ENCODE results near the gene GMDS.

The GMDS gene

GRCh38 chr6:1686117-1687098 is 559.0 kb downstream of the GMDS start:
- DNase-seq, result peak in 2 of 3 donors; percentile 3 to 22

GRCh38 chr6:1679688-1680068 is 565.7 kb downstream of the GMDS start:
- DNase-seq, result no peak
- no CpG with 5 or more reads among the region's 2 CpGs for WGBS (ENCODE audit: insufficient coverage)
- no peaks in the 10 kb centered on the region for H3K9me3 ChIP-seq (ENCODE audit: control extremely low read depth in 1 of 5, control insufficient read depth in 4 of 5, insufficient read depth in 2 of 5, low read depth in 1 of 5, low read length in 4 of 5)
- H3K36me3 ChIP-seq (ENCODE audit: control insufficient read depth in 4 of 4, insufficient read depth in 4 of 4, low read length in 3 of 4), result no peaks in the 10 kb centered on the region
- no peak overlapping the region for H3K27ac ChIP-seq (ENCODE audit: insufficient read depth in 1 of 2, low read depth in 1 of 2, low read length in 2 of 2, poor library complexity in 1 of 2, severe bottlenecking in 2 of 2)
- H3K4me1 ChIP-seq (ENCODE audit: control extremely low read depth in 1 of 4, control insufficient read depth in 4 of 4, insufficient read depth in 4 of 4, low read length in 3 of 4), result no peaks in the 10 kb centered on the region
- H3K4me3 ChIP-seq (ENCODE audit: control insufficient read depth in 1 of 7, extremely low read depth in 1 of 7, insufficient read depth in 4 of 7, low read depth in 2 of 7, low read length in 6 of 7), result no peak overlapping the region
- no peaks in the 10 kb centered on the region for H3K27me3 ChIP-seq (replicated peaks in 2 of 5; ENCODE audit: control insufficient read depth in 4 of 5, insufficient read depth in 5 of 5, low read length in 4 of 5)
- ChIA-PET CTCF (no interaction called here), POLR2A (no interaction called here)

More at GRCh38 chr6:1686117-1687098, 559.0 kb downstream of the GMDS start:
- 89% methylated on average over 6 of the region's 9 CpGs for WGBS (ENCODE audit: insufficient coverage)
- Histone ChIP-seq H3K36me3 (ENCODE audit: control insufficient read depth in 4 of 4, insufficient read depth in 4 of 4, low read length in 3 of 4) (no peaks in the 10 kb centered on the region), H3K27ac (ENCODE audit: insufficient read depth in 1 of 2, low read depth in 1 of 2, low read length in 2 of 2, poor library complexity in 1 of 2, severe bottlenecking in 2 of 2) (no peak overlapping the region), H3K27me3 (replicated peaks in 2 of 5; ENCODE audit: control insufficient read depth in 4 of 5, insufficient read depth in 5 of 5, low read length in 4 of 5) (no peaks in the 10 kb centered on the region), H3K4me3 (ENCODE audit: control insufficient read depth in 1 of 7, extremely low read depth in 1 of 7, insufficient read depth in 4 of 7, low read depth in 2 of 7, low read length in 6 of 7) (no peak overlapping the region), H3K9me3 (ENCODE audit: control extremely low read depth in 1 of 5, control insufficient read depth in 4 of 5, insufficient read depth in 2 of 5, low read depth in 1 of 5, low read length in 4 of 5) (no peaks in the 10 kb centered on the region), H3K4me1 (ENCODE audit: control extremely low read depth in 1 of 4, control insufficient read depth in 4 of 4, insufficient read depth in 4 of 4, low read length in 3 of 4) (no peaks in the 10 kb centered on the region)
- ChIA-PET CTCF (interaction anchor here (0.7 kb wide), 1 partner anchor 70 kb away, joined by 3 read pairs; no protein-coding TSS in a partner anchor), POLR2A (no interaction called here)

GRCh38 chr6:1679031-1679687 is 566.2 kb downstream of the GMDS start:
- ChIA-PET POLR2A (no interaction called here), CTCF (no interaction called here)
- Histone ChIP-seq H3K36me3 (ENCODE audit: control insufficient read depth in 4 of 4, insufficient read depth in 4 of 4, low read length in 3 of 4) (no peaks in the 10 kb centered on the region), H3K4me3 (ENCODE audit: control insufficient read depth in 1 of 7, extremely low read depth in 1 of 7, insufficient read depth in 4 of 7, low read depth in 2 of 7, low read length in 6 of 7) (no peak overlapping the region), H3K27ac (ENCODE audit: insufficient read depth in 1 of 2, low read depth in 1 of 2, low read length in 2 of 2, poor library complexity in 1 of 2, severe bottlenecking in 2 of 2) (no peak overlapping the region), H3K27me3 (replicated peaks in 2 of 5; ENCODE audit: control insufficient read depth in 4 of 5, insufficient read depth in 5 of 5, low read length in 4 of 5) (no peaks in the 10 kb centered on the region), H3K9me3 (ENCODE audit: control extremely low read depth in 1 of 5, control insufficient read depth in 4 of 5, insufficient read depth in 2 of 5, low read depth in 1 of 5, low read length in 4 of 5) (no peaks in the 10 kb centered on the region), H3K4me1 (ENCODE audit: control extremely low read depth in 1 of 4, control insufficient read depth in 4 of 4, insufficient read depth in 4 of 4, low read length in 3 of 4) (no peaks in the 10 kb centered on the region)
- DNase-seq, result no peak
- WGBS (ENCODE audit: insufficient coverage), result 87% methylated on average over 11 of the region's 13 CpGs

- no peaks in the 10 kb centered on the region for H3K4me1 ChIP-seq (ENCODE audit: control extremely low read depth in 1 of 4, control insufficient read depth in 4 of 4, insufficient read depth in 4 of 4, low read length in 3 of 4)
- H3K27ac ChIP-seq (ENCODE audit: insufficient read depth in 1 of 2, low read depth in 1 of 2, low read length in 2 of 2, poor library complexity in 1 of 2, severe bottlenecking in 2 of 2), result no peak overlapping the region
- no peak overlapping the region for H3K4me3 ChIP-seq (ENCODE audit: control insufficient read depth in 1 of 7, extremely low read depth in 1 of 7, insufficient read depth in 4 of 7, low read depth in 2 of 7, low read length in 6 of 7)
- no peak for DNase-seq
- POLR2A ChIA-PET, result no interaction called here
- CTCF ChIA-PET, result interaction anchor here (0.7 kb wide), 1 partner anchor 507 kb away, joined by 4 read pairs; no protein-coding TSS in a partner anchor
- H3K9me3 ChIP-seq (ENCODE audit: control extremely low read depth in 1 of 5, control insufficient read depth in 4 of 5, insufficient read depth in 2 of 5, low read depth in 1 of 5, low read length in 4 of 5), result no peaks in the 10 kb centered on the region
- WGBS (ENCODE audit: insufficient coverage), result 89% methylated on average over 3 of the region's 3 CpGs
- no peaks in the 10 kb centered on the region for H3K36me3 ChIP-seq (ENCODE audit: control insufficient read depth in 4 of 4, insufficient read depth in 4 of 4, low read length in 3 of 4)
- H3K27me3 ChIP-seq (replicated peaks in 2 of 5; ENCODE audit: control insufficient read depth in 4 of 5, insufficient read depth in 5 of 5, low read length in 4 of 5), result no peaks in the 10 kb centered on the region
Measured at GRCh38 chr6:1678201-1678600, 567.2 kb downstream of the GMDS start.

- Histone ChIP-seq H3K27ac (ENCODE audit: insufficient read depth in 1 of 2, low read depth in 1 of 2, low read length in 2 of 2, poor library complexity in 1 of 2, severe bottlenecking in 2 of 2) (no peak overlapping the region), H3K4me3 (ENCODE audit: control insufficient read depth in 1 of 7, extremely low read depth in 1 of 7, insufficient read depth in 4 of 7, low read depth in 2 of 7, low read length in 6 of 7) (no peak overlapping the region), H3K27me3 (replicated peaks in 2 of 5; ENCODE audit: control insufficient read depth in 4 of 5, insufficient read depth in 5 of 5, low read length in 4 of 5) (no peaks in the 10 kb centered on the region), H3K36me3 (ENCODE audit: control insufficient read depth in 4 of 4, insufficient read depth in 4 of 4, low read length in 3 of 4) (no peaks in the 10 kb centered on the region), H3K4me1 (ENCODE audit: control extremely low read depth in 1 of 4, control insufficient read depth in 4 of 4, insufficient read depth in 4 of 4, low read length in 3 of 4) (no peaks in the 10 kb centered on the region), H3K9me3 (ENCODE audit: control extremely low read depth in 1 of 5, control insufficient read depth in 4 of 5, insufficient read depth in 2 of 5, low read depth in 1 of 5, low read length in 4 of 5) (no peaks in the 10 kb centered on the region)
- ChIA-PET POLR2A (no interaction called here), CTCF (no interaction called here)
- no CpG with 5 or more reads among the region's 2 CpGs for WGBS (ENCODE audit: insufficient coverage)
- no peak for DNase-seq
Measured at GRCh38 chr6:1672379-1672778, 573.0 kb downstream of the GMDS start.

GRCh38 chr6:1670711-1671462 is 574.5 kb downstream of the GMDS start:
- Histone ChIP-seq H3K9me3 (ENCODE audit: control extremely low read depth in 1 of 5, control insufficient read depth in 4 of 5, insufficient read depth in 2 of 5, low read depth in 1 of 5, low read length in 4 of 5) (no peaks in the 10 kb centered on the region), H3K36me3 (ENCODE audit: control insufficient read depth in 4 of 4, insufficient read depth in 4 of 4, low read length in 3 of 4) (no peaks in the 10 kb centered on the region), H3K27ac (ENCODE audit: insufficient read depth in 1 of 2, low read depth in 1 of 2, low read length in 2 of 2, poor library complexity in 1 of 2, severe bottlenecking in 2 of 2) (no peak overlapping the region), H3K4me1 (ENCODE audit: control extremely low read depth in 1 of 4, control insufficient read depth in 4 of 4, insufficient read depth in 4 of 4, low read length in 3 of 4) (no peaks in the 10 kb centered on the region), H3K27me3 (replicated peaks in 2 of 5; ENCODE audit: control insufficient read depth in 4 of 5, insufficient read depth in 5 of 5, low read length in 4 of 5) (no peaks in the 10 kb centered on the region), H3K4me3 (ENCODE audit: control insufficient read depth in 1 of 7, extremely low read depth in 1 of 7, insufficient read depth in 4 of 7, low read depth in 2 of 7, low read length in 6 of 7) (no peak overlapping the region)
- CTCF ChIA-PET, result no interaction called here
- DNase-seq, result peak in 2 of 3 donors; percentile 2 to 4
- POLR2A ChIA-PET, result no interaction called here
- 87% methylated on average over 14 of the region's 16 CpGs for WGBS (ENCODE audit: insufficient coverage)

Data from common myeloid progenitor, CD34-positive (primary cell).